ENCODE measurements around the gene LSM4.

- no peak for TF ChIP-seq EZH2phosphoT487 (IDR thresholded peaks at IDR 0.05; ENCODE audit: insufficient read depth, low read depth)
- no peak for TF ChIP-seq EZH2 (IDR thresholded peaks at IDR 0.05; ENCODE audit: insufficient read depth, poor library complexity, severe bottlenecking)
Observed at GRCh38 chr19:18274781-18275356, 48.0 kb downstream of the LSM4 start.
